Measurements from ENCODE around the gene CACNB2.
"Not testable (repeated sequence)": the region's sequence is repeated elsewhere in the genome, so short reads cannot be mapped to it uniquely, and the experiment has no call there.

Gene CACNB2

GRCh38 chr10:18145652-18146051, 5.4 kb downstream of the CACNB2 start:
- Histone ChIP-seq H3K27ac (ENCODE audit: low read depth, low read length) (no peak overlapping the region), H3K36me3 (ENCODE audit: control insufficient read depth, insufficient read depth, low read length) (no peaks in the 10 kb centered on the region), H3K27me3 (ENCODE audit: control insufficient read depth, insufficient read depth, low read length) (peaks cover 17% of the 10 kb centered on the region), H3K9ac (ENCODE audit: low read depth, low read length) (no peak overlapping the region), H3K4me1 (ENCODE audit: control insufficient read depth, insufficient read depth, low read length) (peaks cover 4% of the 10 kb centered on the region; the same call in 1 of the 2 replicates), H3K4me3 (ENCODE audit: low read depth, low read length) (no peak overlapping the region), H3K9me3 (ENCODE audit: control insufficient read depth, insufficient read depth, low read length) (no peaks in the 10 kb centered on the region)

DNA sequence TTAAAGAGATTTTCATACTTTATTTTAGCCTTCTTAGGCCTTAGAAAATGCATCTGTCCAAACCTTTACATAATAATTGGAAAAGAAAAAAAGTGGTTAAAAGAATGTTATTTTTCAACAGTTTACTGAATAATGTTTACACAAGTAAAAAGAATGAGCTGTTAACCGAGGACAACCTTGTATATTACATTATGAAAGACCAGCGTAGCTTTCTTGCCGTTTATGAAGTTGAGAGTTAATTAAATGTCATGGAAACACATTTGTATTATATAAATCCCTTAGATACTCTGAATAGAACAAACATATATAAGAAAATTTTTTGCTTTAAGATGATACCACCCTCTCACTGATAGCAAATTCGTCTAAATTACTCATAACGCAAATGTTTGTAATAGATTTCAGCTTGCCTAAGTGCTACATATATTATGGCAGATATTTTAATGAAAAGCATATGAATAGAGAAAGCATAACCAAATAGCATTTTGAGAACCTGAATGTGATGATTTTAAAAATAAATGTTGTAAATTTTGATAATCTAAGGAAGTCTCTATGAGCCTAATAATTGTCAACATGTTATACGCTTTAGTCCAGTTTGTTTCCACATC, 9.1 kb downstream of the CACNB2 start:
- Histone ChIP-seq H3K36me3 (ENCODE audit: control insufficient read depth, insufficient read depth, low read length) (no peaks in the 10 kb centered on the region), H3K9ac (ENCODE audit: low read depth, low read length) (no peak overlapping the region), H3K27me3 (ENCODE audit: control insufficient read depth, insufficient read depth, low read length) (no peaks in the 10 kb centered on the region), H3K9me3 (ENCODE audit: control insufficient read depth, insufficient read depth, low read length) (no peaks in the 10 kb centered on the region), H3K4me1 (ENCODE audit: control insufficient read depth, insufficient read depth, low read length) (no peaks in the 10 kb centered on the region), H3K27ac (ENCODE audit: low read depth, low read length) (no peak overlapping the region), H3K4me3 (ENCODE audit: low read depth, low read length) (no peak overlapping the region)

- no peak overlapping the region for H3K4me3 ChIP-seq (ENCODE audit: low read depth, low read length)
- H3K4me1 ChIP-seq (ENCODE audit: control insufficient read depth, insufficient read depth, low read length), result no peaks in the 10 kb centered on the region
- H3K9ac ChIP-seq (ENCODE audit: low read depth, low read length), result no peak overlapping the region
- no peak overlapping the region for H3K27ac ChIP-seq (ENCODE audit: low read depth, low read length)
- no peaks in the 10 kb centered on the region for H3K9me3 ChIP-seq (ENCODE audit: control insufficient read depth, insufficient read depth, low read length)
- no peaks in the 10 kb centered on the region for H3K27me3 ChIP-seq (ENCODE audit: control insufficient read depth, insufficient read depth, low read length)
- no peaks in the 10 kb centered on the region for H3K36me3 ChIP-seq (ENCODE audit: control insufficient read depth, insufficient read depth, low read length)
Measured at GRCh38 chr10:18151356-18151890, 11.2 kb downstream of the CACNB2 start.

DNA sequence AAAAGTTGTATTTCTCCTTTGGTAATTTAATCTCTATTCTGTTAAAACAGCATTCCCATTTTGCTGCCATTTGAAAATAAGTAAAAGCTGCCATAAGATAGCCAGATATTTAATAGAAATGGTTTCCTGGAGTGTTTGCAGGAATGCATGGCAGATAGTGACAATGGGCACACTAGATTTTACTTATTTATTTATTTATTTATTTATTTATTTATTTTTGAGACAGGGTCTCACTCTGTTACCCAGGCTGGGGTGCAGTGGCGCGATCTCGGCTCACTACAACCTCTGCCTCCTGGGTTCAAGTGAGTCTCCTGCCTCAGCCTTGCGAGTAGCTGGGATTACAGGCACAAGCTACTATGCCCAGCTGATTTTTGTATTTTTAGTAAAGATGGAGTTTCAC, 13.2 kb downstream of the CACNB2 start:
- not testable (repeated sequence) for H3K27me3 ChIP-seq (ENCODE audit: control insufficient read depth, insufficient read depth, low read length); H3K36me3 ChIP-seq (ENCODE audit: control insufficient read depth, insufficient read depth, low read length); H3K4me1 ChIP-seq (ENCODE audit: control insufficient read depth, insufficient read depth, low read length); H3K27ac ChIP-seq (ENCODE audit: low read depth, low read length); H3K9me3 ChIP-seq (ENCODE audit: control insufficient read depth, insufficient read depth, low read length); H3K4me3 ChIP-seq (ENCODE audit: low read depth, low read length); H3K9ac ChIP-seq (ENCODE audit: low read depth, low read length)

DNA sequence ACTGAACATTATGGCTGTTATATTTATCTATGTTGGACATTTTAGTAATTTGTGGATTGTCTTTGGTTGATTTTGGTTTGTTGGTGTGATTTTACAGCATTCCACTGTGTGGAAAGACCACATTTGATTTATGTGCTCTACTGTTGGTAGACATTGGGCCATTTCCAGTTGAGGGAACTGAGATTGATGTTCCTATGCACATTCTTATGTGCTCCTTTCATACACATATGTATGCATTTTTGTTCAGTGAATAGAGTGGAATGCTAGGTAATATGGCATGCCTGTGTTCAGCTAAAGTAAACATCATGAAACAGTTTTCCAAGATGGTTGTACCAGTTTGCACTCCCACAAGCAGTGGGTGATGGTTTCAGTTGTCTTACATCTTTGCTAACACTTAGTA, 15.1 kb downstream of the CACNB2 start:
- H3K27ac ChIP-seq (ENCODE audit: low read depth, low read length), result no peak overlapping the region
- no peaks in the 10 kb centered on the region for H3K27me3 ChIP-seq (ENCODE audit: control insufficient read depth, insufficient read depth, low read length)
- H3K4me1 ChIP-seq (ENCODE audit: control insufficient read depth, insufficient read depth, low read length), result no peaks in the 10 kb centered on the region
- no peaks in the 10 kb centered on the region for H3K9me3 ChIP-seq (ENCODE audit: control insufficient read depth, insufficient read depth, low read length)
- H3K36me3 ChIP-seq (ENCODE audit: control insufficient read depth, insufficient read depth, low read length), result no peaks in the 10 kb centered on the region
- no peak overlapping the region for H3K4me3 ChIP-seq (ENCODE audit: low read depth, low read length)
- H3K9ac ChIP-seq (ENCODE audit: low read depth, low read length), result no peak overlapping the region

DNA sequence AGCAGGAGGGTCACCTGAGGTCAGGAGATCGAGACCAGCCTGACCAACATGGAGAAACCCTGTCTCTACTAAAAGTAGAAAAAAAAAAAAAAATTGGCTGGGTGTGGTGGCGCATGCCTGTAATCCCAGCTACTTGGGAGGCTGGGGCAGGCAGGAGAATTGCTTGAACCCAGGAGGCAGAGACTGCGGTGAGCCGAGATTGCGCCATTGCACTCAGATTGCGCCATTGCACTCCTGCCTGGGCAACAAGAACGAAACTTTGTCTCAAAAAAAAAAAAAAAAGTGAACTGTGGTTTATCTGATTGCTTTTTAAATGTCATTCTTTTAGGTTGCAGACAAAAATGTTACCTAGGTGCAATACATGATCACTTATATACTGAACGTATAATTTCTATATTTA, 16.6 kb downstream of the CACNB2 start:
- H3K9me3 ChIP-seq (ENCODE audit: control insufficient read depth, insufficient read depth, low read length); H3K9ac ChIP-seq (ENCODE audit: low read depth, low read length); H3K27me3 ChIP-seq (ENCODE audit: control insufficient read depth, insufficient read depth, low read length); H3K4me1 ChIP-seq (ENCODE audit: control insufficient read depth, insufficient read depth, low read length); H3K27ac ChIP-seq (ENCODE audit: low read depth, low read length); H3K4me3 ChIP-seq (ENCODE audit: low read depth, low read length); H3K36me3 ChIP-seq (ENCODE audit: control insufficient read depth, insufficient read depth, low read length): not testable (repeated sequence)

DNA sequence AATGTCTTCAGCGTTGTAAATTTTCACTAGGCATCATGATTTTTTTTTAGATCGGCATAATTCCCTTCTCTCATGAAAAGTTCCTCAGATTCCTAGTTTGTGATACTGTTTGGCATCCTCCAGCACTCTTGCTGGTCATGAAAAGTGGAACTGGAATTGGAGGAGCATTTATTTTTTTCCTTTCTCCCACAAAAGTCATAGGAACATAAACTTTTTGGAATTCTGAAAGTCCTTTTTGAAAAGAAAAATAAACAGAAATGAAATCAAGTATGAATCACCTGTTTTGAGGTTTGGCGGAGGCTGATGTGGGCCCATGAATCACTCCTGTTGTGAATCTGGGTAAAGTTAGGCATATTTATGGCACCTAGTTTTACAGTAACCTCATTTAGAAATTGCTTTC, 17.7 kb downstream of the CACNB2 start:
- Histone ChIP-seq H3K27me3 (ENCODE audit: control insufficient read depth, insufficient read depth, low read length) (no peaks in the 10 kb centered on the region), H3K27ac (ENCODE audit: low read depth, low read length) (no peak overlapping the region), H3K4me3 (ENCODE audit: low read depth, low read length) (no peak overlapping the region), H3K9me3 (ENCODE audit: control insufficient read depth, insufficient read depth, low read length) (no peaks in the 10 kb centered on the region), H3K9ac (ENCODE audit: low read depth, low read length) (no peak overlapping the region), H3K36me3 (ENCODE audit: control insufficient read depth, insufficient read depth, low read length) (no peaks in the 10 kb centered on the region), H3K4me1 (ENCODE audit: control insufficient read depth, insufficient read depth, low read length) (no peaks in the 10 kb centered on the region)

- no peak overlapping the region for H3K4me3 ChIP-seq (ENCODE audit: low read depth, low read length)
- H3K27ac ChIP-seq (ENCODE audit: low read depth, low read length), result no peak overlapping the region
- H3K4me1 ChIP-seq (ENCODE audit: control insufficient read depth, insufficient read depth, low read length), result no peaks in the 10 kb centered on the region
- no peaks in the 10 kb centered on the region for H3K9me3 ChIP-seq (ENCODE audit: control insufficient read depth, insufficient read depth, low read length)
- no peaks in the 10 kb centered on the region for H3K27me3 ChIP-seq (ENCODE audit: control insufficient read depth, insufficient read depth, low read length)
- H3K36me3 ChIP-seq (ENCODE audit: control insufficient read depth, insufficient read depth, low read length), result no peaks in the 10 kb centered on the region
- H3K9ac ChIP-seq (ENCODE audit: low read depth, low read length), result no peak overlapping the region
Measured at GRCh38 chr10:18158773-18159265, 18.6 kb downstream of the CACNB2 start.

- Histone ChIP-seq H3K9ac (ENCODE audit: low read depth, low read length) (no peak overlapping the region), H3K27me3 (ENCODE audit: control insufficient read depth, insufficient read depth, low read length) (no peaks in the 10 kb centered on the region), H3K4me3 (ENCODE audit: low read depth, low read length) (no peak overlapping the region), H3K27ac (ENCODE audit: low read depth, low read length) (no peak overlapping the region), H3K4me1 (ENCODE audit: control insufficient read depth, insufficient read depth, low read length) (no peaks in the 10 kb centered on the region), H3K9me3 (ENCODE audit: control insufficient read depth, insufficient read depth, low read length) (no peaks in the 10 kb centered on the region), H3K36me3 (ENCODE audit: control insufficient read depth, insufficient read depth, low read length) (no peaks in the 10 kb centered on the region)
Measured at GRCh38 chr10:18159557-18159956, 19.3 kb downstream of the CACNB2 start.

DNA sequence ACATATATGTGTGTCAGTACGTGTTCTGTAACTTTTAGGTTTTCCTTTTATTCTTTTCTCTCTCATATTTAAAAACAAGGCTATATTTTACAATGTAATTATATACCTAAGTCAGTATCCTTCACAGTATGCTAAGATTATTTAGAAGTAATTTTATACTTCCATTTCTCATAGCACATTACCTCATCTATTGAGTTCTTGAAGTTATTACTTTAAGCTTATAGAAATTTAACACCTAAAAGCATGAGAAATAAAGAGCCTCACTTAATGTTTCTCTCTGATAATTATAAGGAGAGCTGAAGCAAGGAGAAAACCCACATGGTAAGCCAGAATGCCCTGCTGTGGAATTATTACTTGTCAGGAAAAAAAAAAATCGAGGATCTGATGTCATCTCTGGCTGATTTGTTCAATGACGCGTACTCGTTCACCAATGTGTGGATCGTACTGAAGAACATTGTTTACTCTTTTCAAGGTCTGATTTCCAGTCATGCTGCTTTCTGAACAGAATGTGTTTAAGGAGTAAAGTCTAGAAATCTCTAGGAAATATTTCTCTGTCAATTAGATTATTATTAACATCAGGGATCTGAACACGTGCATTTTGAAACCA, 21.9 kb downstream of the CACNB2 start:
- no peaks in the 10 kb centered on the region for H3K36me3 ChIP-seq (ENCODE audit: control insufficient read depth, insufficient read depth, low read length)
- no peaks in the 10 kb centered on the region for H3K4me1 ChIP-seq (ENCODE audit: control insufficient read depth, insufficient read depth, low read length)
- no peaks in the 10 kb centered on the region for H3K9me3 ChIP-seq (ENCODE audit: control insufficient read depth, insufficient read depth, low read length)

DNA sequence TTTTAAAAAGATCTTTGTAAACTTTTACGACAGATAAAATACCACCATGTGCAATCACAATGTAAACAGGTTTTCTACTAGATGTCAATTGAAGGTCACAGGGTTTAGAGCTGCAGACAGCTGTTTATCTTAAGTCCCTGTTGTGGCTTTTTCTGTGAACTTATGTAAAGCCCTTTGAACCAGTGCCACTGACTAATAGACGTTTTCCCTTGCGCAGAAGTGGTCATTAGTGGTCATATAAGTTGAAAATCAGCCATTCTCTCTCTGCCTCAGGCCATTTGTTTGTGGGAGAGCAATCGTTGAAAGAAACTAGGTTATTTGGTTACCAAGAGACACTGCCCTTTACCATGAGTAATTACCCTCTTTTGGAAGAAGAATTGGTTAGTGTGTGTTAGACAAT, 23.9 kb downstream of the CACNB2 start:
- no peaks in the 10 kb centered on the region for H3K27me3 ChIP-seq (ENCODE audit: control insufficient read depth, insufficient read depth, low read length)
- H3K9ac ChIP-seq (ENCODE audit: low read depth, low read length), result no peak overlapping the region
- no peak overlapping the region for H3K27ac ChIP-seq (ENCODE audit: low read depth, low read length)
- no peaks in the 10 kb centered on the region for H3K9me3 ChIP-seq (ENCODE audit: control insufficient read depth, insufficient read depth, low read length)
- no peaks in the 10 kb centered on the region for H3K36me3 ChIP-seq (ENCODE audit: control insufficient read depth, insufficient read depth, low read length)
- H3K4me3 ChIP-seq (ENCODE audit: low read depth, low read length), result no peak overlapping the region
- H3K4me1 ChIP-seq (ENCODE audit: control insufficient read depth, insufficient read depth, low read length), result no peaks in the 10 kb centered on the region

More for the DNA sequence above, 21.9 kb downstream of the CACNB2 start:
- H3K27ac ChIP-seq (ENCODE audit: low read depth, low read length), result no peak overlapping the region
- H3K4me3 ChIP-seq (ENCODE audit: low read depth, low read length), result no peak overlapping the region
- H3K9ac ChIP-seq (ENCODE audit: low read depth, low read length), result no peak overlapping the region
- H3K27me3 ChIP-seq (ENCODE audit: control insufficient read depth, insufficient read depth, low read length), result no peaks in the 10 kb centered on the region
